GM20431 (cell line): ENCODE measurements around the gene MNT.

ENCODE experiments used
- in situ Hi-C: fragments of 300-500 bp; cut with MseI, MboI; formaldehyde crosslinking; loops from one replicate; pipeline ENCODE4 v1.15.0; 2020; ENCODE audit warnings: low sequenced_read_pairs; ENCODE audit not compliant: unreplicated experiment

The MNT gene

GRCh38 chr17:2369039-2369438 is 31.8 kb downstream of the MNT start:
- in situ Hi-C loops, result no loop called here

GRCh38 chr17:2368359-2368758 is 32.5 kb downstream of the MNT start:
- in situ Hi-C loops, result no loop called here

GRCh38 chr17:2366747-2367494 is 33.9 kb downstream of the MNT start:
- in situ Hi-C loops, result no loop called here

GRCh38 chr17:2365132-2365531 is 35.7 kb downstream of the MNT start:
- in situ Hi-C loops, result no loop called here

- in situ Hi-C loops, result no loop called here
Measured at GRCh38 chr17:2364763-2365116, 36.1 kb downstream of the MNT start.

- in situ Hi-C loops, result no loop called here
Measured at GRCh38 chr17:2363851-2364762, 36.8 kb downstream of the MNT start.

GRCh38 chr17:2363318-2363717 is 37.5 kb downstream of the MNT start:
- in situ Hi-C loops, result no loop called here

GRCh38 chr17:2362881-2363280 is 38.0 kb downstream of the MNT start:
- in situ Hi-C loops, result no loop called here

- in situ Hi-C loops, result no loop called here
Measured at GRCh38 chr17:2362416-2362815, 38.4 kb downstream of the MNT start.

- in situ Hi-C loops, result no loop called here
Measured at GRCh38 chr17:2362016-2362415, 38.8 kb downstream of the MNT start.

GRCh38 chr17:2361010-2361760 is 39.7 kb downstream of the MNT start:
- in situ Hi-C loops, result no loop called here

- in situ Hi-C loops, result no loop called here
Measured at GRCh38 chr17:2357931-2358434, 42.9 kb downstream of the MNT start.

GRCh38 chr17:2357237-2357636 is 43.6 kb downstream of the MNT start:
- in situ Hi-C loops, result no loop called here

- in situ Hi-C loops, result no loop called here
Measured at GRCh38 chr17:2354311-2354710, 46.5 kb downstream of the MNT start.

- in situ Hi-C loops, result no loop called here
Measured at GRCh38 chr17:2351269-2351668, 49.6 kb downstream of the MNT start.

GRCh38 chr17:2347805-2348685 is 52.8 kb downstream of the MNT start:
- in situ Hi-C loops, result no loop called here

GRCh38 chr17:2346475-2346874 is 54.4 kb downstream of the MNT start:
- in situ Hi-C loops, result no loop called here

GRCh38 chr17:2344528-2344927 is 56.3 kb downstream of the MNT start:
- in situ Hi-C loops, result no loop called here

GRCh38 chr17:2343421-2343820 is 57.4 kb downstream of the MNT start:
- in situ Hi-C loops, result no loop called here

GRCh38 chr17:2338315-2338657 is 62.6 kb downstream of the MNT start:
- in situ Hi-C loops, result no loop called here
